GM10266 (cell line): ENCODE results near the gene ARFGAP3.

Experiments
- DNase-seq: peaks from one replicate; pipeline ENCODE4 v3.0.0; 2012; ENCODE audit errors: extremely low spot score
- CTCF ChIP-seq: IDR thresholded peaks from 2 replicates; pipeline ENCODE4 v1.5.1; 2012; ENCODE audit warnings: mild to moderate bottlenecking, low read depth; ENCODE audit not compliant: control insufficient read depth, insufficient read depth; ENCODE audit errors: missing control alignments

Gene ARFGAP3

GRCh38 chr22:42794551-42795510 lies 62.2 kb downstream of the ARFGAP3 start:
- DNase-seq: no peak
- TF ChIP-seq CTCF: no peak

DNA sequence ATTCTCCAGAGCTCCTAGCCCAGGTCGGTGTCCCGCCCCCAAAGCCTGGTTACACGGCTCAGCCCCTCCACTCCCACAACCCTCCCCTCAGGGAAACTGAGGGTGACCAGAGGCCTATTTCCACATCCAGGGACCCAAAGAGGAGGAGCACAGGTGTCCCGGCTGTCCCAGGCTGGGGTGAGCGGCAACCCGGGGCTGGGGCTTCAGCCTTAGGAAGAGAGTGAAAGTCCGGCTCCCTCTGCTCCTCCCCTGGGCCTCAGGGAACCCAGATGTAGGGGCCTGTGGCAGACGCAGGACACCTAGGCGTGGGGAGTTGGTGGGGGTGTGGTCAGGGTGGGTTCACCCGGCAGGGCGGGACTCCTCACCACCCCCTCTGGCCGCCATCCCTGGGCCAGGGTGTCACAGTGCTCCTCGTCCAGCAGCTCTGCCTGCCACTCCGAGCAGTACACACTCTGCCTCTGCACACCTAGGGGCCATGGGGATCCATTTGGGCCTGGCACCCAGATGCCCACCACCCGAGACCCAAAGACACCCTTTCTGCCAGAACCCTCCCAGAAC lies 63.1 kb downstream of the ARFGAP3 start:
- no peak for TF ChIP-seq CTCF

DNA sequence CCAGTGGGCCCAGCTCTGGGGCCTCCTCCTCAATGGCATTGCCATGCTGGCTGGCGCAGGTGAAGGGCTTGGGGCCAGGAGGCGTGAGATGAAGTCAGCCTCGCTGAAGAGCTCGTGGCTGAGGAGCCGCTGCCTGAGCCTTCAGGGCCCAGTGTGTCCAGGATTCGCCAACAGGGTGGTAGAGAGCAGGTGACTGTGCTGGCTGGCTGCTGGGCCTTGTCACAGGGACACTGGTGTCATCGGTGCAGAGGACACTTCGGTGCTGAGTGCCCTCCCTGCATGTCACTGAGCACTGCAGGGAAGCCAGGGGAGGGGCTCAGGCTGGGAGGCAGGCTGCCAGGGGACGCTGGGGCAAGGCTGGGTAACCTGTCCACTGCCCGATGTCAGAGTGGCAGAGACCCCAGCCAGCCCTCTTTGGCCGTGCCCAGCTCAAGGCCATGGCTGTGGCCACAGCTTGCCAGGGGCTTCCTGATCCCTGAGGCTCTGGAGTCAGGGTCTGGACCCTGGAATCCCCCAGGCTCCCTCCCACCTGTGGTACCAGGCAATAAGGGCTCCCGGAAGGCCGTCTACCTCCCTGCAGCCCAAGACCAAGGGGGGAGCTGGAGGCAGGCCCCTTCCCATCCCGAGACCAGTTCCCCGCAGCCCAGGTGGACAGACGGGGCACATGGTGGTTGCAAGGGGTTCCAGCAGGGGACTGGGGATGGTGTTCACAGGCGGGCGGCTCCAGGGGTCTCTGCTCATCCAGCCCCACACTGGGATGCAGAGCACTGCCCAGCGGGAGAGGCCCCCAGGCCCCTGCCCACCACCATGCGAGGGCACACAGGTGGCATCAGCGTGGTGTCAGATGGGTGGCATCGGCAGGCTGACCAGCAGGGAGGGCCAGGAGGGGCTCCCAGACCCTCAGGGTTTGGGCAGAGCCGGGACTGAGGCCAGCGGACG lies 63.9 kb downstream of the ARFGAP3 start:
- TF ChIP-seq CTCF: no peak
- no peak for DNase-seq

More for the DNA sequence above, 63.1 kb downstream of the ARFGAP3 start:
- no peak for DNase-seq

- TF ChIP-seq CTCF: no peak
- no peak for DNase-seq
Observed at GRCh38 chr22:42792453-42792908, 64.6 kb downstream of the ARFGAP3 start.

DNA sequence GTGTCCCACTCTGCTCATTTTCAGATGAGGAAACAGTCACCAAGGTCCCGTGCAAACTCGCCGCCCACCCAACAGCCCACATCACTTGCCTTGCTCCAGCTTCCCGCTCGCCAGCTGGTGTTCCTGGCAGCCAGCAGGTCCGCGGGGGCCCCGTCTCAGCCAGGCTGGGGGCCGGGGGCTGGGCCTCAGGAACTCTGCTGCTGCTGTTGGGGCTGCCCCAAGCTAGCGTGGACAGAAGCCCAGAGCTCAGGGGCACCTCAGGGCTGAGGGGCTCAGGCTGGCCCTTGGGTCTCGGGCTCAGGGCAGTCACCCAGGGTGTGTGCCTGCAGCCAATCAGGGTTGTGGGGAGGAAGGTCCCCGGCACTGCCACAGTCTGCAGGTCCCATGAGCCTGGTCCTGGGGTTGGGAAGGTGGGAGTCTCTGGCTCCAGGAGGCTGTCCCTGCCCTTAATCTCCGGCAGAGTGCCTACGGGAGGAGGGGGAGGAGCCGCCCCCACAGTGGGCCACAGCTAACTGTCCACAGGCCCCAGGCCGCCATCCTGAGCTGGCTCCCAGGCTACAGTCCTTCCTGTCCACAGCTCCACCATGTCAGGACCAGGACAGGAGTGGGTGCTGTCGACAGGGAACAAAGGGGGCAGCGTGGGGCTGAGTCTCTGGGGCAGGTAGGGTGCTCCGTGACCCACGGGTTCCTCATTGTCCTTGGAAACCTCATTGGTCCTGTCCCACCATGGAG lies 65.2 kb downstream of the ARFGAP3 start:
- TF ChIP-seq CTCF: no peak
- DNase-seq: no peak

- no peak for DNase-seq
- TF ChIP-seq CTCF: no peak
Observed at GRCh38 chr22:42788466-42788865, 68.6 kb downstream of the ARFGAP3 start.
